IgD-negative memory B cell (primary cell): ENCODE measurements around the gene IQSEC1. TPM values are rescaled to one million over a fixed set of nuclear protein-coding genes. Genes with fewer than 3 reads are reported as not detected.
"Not testable (repeated sequence)": the region's sequence is repeated elsewhere in the genome, so short reads cannot be mapped to it uniquely, and the experiment has no call there.

Experiments
- H3K27ac Mint-ChIP-seq, 3 donors: one replicate each; pipeline ENCODE4 v1.8.0; 2020 to 2022; ENCODE audit warnings: mild to moderate bottlenecking in 3 of 3, mixed read lengths in 3 of 3, moderate library complexity in 1 of 3
- H3K27me3 Mint-ChIP-seq: one replicate; pipeline ENCODE4 v1.8.0; 2021; ENCODE audit warnings: mixed read lengths
- H3K36me3 Mint-ChIP-seq: one replicate; pipeline ENCODE4 v1.8.0; 2020; ENCODE audit warnings: mild to moderate bottlenecking, mixed read lengths
- H3K4me1 Mint-ChIP-seq, 3 donors: one replicate each; pipeline ENCODE4 v1.8.0; 2020 to 2022; ENCODE audit warnings: mixed read lengths in 3 of 3, mild to moderate bottlenecking in 1 of 3
- H3K4me3 Mint-ChIP-seq, 4 donors: one replicate each; pipeline ENCODE4 v1.8.0; 2020 to 2022; ENCODE audit warnings: mild to moderate bottlenecking in 4 of 4, mixed read lengths in 4 of 4, moderate library complexity in 3 of 4
- H3K9me3 Mint-ChIP-seq, 3 donors: one replicate each; pipeline ENCODE4 v1.8.0; 2020 to 2021; ENCODE audit warnings: mixed read lengths in 3 of 3, mild to moderate bottlenecking in 1 of 3
- polyA plus RNA-seq: library from polyadenylated mRNA; unstranded; fragments of 300-500 nt; fragmentation: Illumina TruSeq; gene quantifications from one replicate; pipeline ENCODE4 v1.2.3, GENCODE V29; 2021

Gene IQSEC1
- polyA plus RNA-seq, 1 donor from 2014 or later: 52.5 TPM

GRCh38 chr3:12879191-12879815 lies 193.9 kb downstream of the IQSEC1 start:
- Mint-ChIP-seq H3K4me1 (peaks cover 6 to 21% (median 9%) of the 10 kb centered on the region in 3 donors), H3K4me3 (no peak overlapping the region), H3K9me3 (no peaks in the 10 kb centered on the region), H3K36me3 (no peaks in the 10 kb centered on the region), H3K27me3 (peaks cover 6% of the 10 kb centered on the region), H3K27ac (no peak overlapping the region)

- H3K4me3 Mint-ChIP-seq, H3K27me3 Mint-ChIP-seq, H3K36me3 Mint-ChIP-seq, H3K9me3 Mint-ChIP-seq: not testable (repeated sequence)
- H3K4me1 Mint-ChIP-seq: peaks cover 6 to 20% (median 9%) of the 10 kb centered on the region in 3 donors
- peak overlapping the region in 1 of 3 donors; percentile 66 for H3K27ac Mint-ChIP-seq
These were observed 194.5 kb downstream of the IQSEC1 start for GRCh38 chr3:12878758-12879157.

- Mint-ChIP-seq H3K4me3 (no peak overlapping the region), H3K9me3 (no peaks in the 10 kb centered on the region), H3K27ac (peak overlapping the region in 1 of 3 donors; percentile 66), H3K4me1 (peaks cover 6 to 20% (median 9%) of the 10 kb centered on the region in 3 donors), H3K27me3 (peaks cover 6% of the 10 kb centered on the region), H3K36me3 (no peaks in the 10 kb centered on the region)
These were observed 195.1 kb downstream of the IQSEC1 start for GRCh38 chr3:12878141-12878574.

- peak overlapping the region in 1 of 3 donors; percentile 43 for H3K27ac Mint-ChIP-seq
- no peaks in the 10 kb centered on the region for H3K9me3 Mint-ChIP-seq
- H3K27me3 Mint-ChIP-seq: peaks cover 6% of the 10 kb centered on the region
- peak overlapping the region in 1 of 4 donors; percentile 53 for H3K4me3 Mint-ChIP-seq
- H3K36me3 Mint-ChIP-seq: no peaks in the 10 kb centered on the region
- H3K4me1 Mint-ChIP-seq: peaks cover 3 to 17% (median 6%) of the 10 kb centered on the region in 3 donors
These were observed 196.2 kb downstream of the IQSEC1 start for GRCh38 chr3:12877040-12877439.

GRCh38 chr3:12875857-12876836 lies 197.1 kb downstream of the IQSEC1 start:
- Mint-ChIP-seq H3K36me3 (no peaks in the 10 kb centered on the region), H3K27me3 (peaks cover 6% of the 10 kb centered on the region), H3K27ac (no peak overlapping the region), H3K4me1 (peaks cover 3 to 9% (median 4%) of the 10 kb centered on the region in 3 donors), H3K9me3 (no peaks in the 10 kb centered on the region), H3K4me3 (peak overlapping the region in 2 of 4 donors; percentile 33 to 53)

- H3K27ac Mint-ChIP-seq: no peak overlapping the region
- H3K36me3 Mint-ChIP-seq: no peaks in the 10 kb centered on the region
- H3K27me3 Mint-ChIP-seq: peaks cover 18% of the 10 kb centered on the region
- H3K9me3 Mint-ChIP-seq: no peaks in the 10 kb centered on the region
- H3K4me1 Mint-ChIP-seq: peaks cover 17 to 21% (median 18%) of the 10 kb centered on the region in 3 donors
- no peak overlapping the region for H3K4me3 Mint-ChIP-seq
These were observed 201.7 kb downstream of the IQSEC1 start for GRCh38 chr3:12871404-12871983.

- H3K36me3 Mint-ChIP-seq: no peaks in the 10 kb centered on the region
- no peaks in the 10 kb centered on the region for H3K9me3 Mint-ChIP-seq
- peak overlapping the region in 3 of 4 donors; percentile 31 to 56 (median 53) for H3K4me3 Mint-ChIP-seq
- H3K27me3 Mint-ChIP-seq: peaks cover 18% of the 10 kb centered on the region
- peak overlapping the region; percentile 52 to 63 (median 52) for H3K27ac Mint-ChIP-seq
- peaks cover 17 to 21% (median 18%) of the 10 kb centered on the region in 3 donors for H3K4me1 Mint-ChIP-seq
These were observed 202.3 kb downstream of the IQSEC1 start for GRCh38 chr3:12870942-12871341.

- Mint-ChIP-seq H3K4me3 (peak overlapping the region in 3 of 4 donors; percentile 34 to 82 (median 65)), H3K27ac (peak overlapping the region in 1 of 3 donors; percentile 77), H3K4me1 (peaks cover 14 to 21% (median 18%) of the 10 kb centered on the region in 3 donors), H3K36me3 (no peaks in the 10 kb centered on the region), H3K27me3 (peaks cover 14% of the 10 kb centered on the region), H3K9me3 (peaks cover 0 to 5% (median 2%) of the 10 kb centered on the region in 3 donors)
These were observed 204.1 kb downstream of the IQSEC1 start for GRCh38 chr3:12869035-12869621.

GRCh38 chr3:12868039-12869034 lies 204.9 kb downstream of the IQSEC1 start:
- peaks cover 14% of the 10 kb centered on the region for H3K27me3 Mint-ChIP-seq
- H3K4me3 Mint-ChIP-seq: peak overlapping the region; percentile 43 to 91 (median 82)
- H3K4me1 Mint-ChIP-seq: peaks cover 14 to 21% (median 18%) of the 10 kb centered on the region in 3 donors
- H3K36me3 Mint-ChIP-seq: no peaks in the 10 kb centered on the region
- peaks cover 0 to 5% (median 2%) of the 10 kb centered on the region in 3 donors for H3K9me3 Mint-ChIP-seq
- peak overlapping the region in 1 of 3 donors; percentile 6 for H3K27ac Mint-ChIP-seq

GRCh38 chr3:12866836-12867235 lies 206.4 kb downstream of the IQSEC1 start:
- no peak overlapping the region for H3K4me3 Mint-ChIP-seq

GRCh38 chr3:12865271-12865670 lies 208.0 kb downstream of the IQSEC1 start:
- Mint-ChIP-seq H3K4me3 (no peak overlapping the region), H3K4me1 (peaks cover 6 to 9% (median 8%) of the 10 kb centered on the region in 3 donors), H3K9me3 (peaks cover 0 to 5% (median 2%) of the 10 kb centered on the region in 3 donors), H3K27me3 (peaks cover 11% of the 10 kb centered on the region), H3K27ac (no peak overlapping the region), H3K36me3 (no peaks in the 10 kb centered on the region)

More at GRCh38 chr3:12866836-12867235, 206.4 kb downstream of the IQSEC1 start:
- peaks cover 14 to 21% (median 18%) of the 10 kb centered on the region in 3 donors for H3K4me1 Mint-ChIP-seq
- peaks cover 15% of the 10 kb centered on the region for H3K27me3 Mint-ChIP-seq
- no peaks in the 10 kb centered on the region for H3K36me3 Mint-ChIP-seq
- H3K9me3 Mint-ChIP-seq: peaks cover 0 to 5% (median 2%) of the 10 kb centered on the region in 3 donors
- no peak overlapping the region for H3K27ac Mint-ChIP-seq

- H3K36me3 Mint-ChIP-seq: no peaks in the 10 kb centered on the region
- peaks cover 0 to 5% (median 2%) of the 10 kb centered on the region in 3 donors for H3K9me3 Mint-ChIP-seq
- H3K4me3 Mint-ChIP-seq: no peak overlapping the region
- H3K27ac Mint-ChIP-seq: peak overlapping the region in 1 of 3 donors; percentile 2
- no peaks in the 10 kb centered on the region for H3K4me1 Mint-ChIP-seq
- peaks cover 6% of the 10 kb centered on the region for H3K27me3 Mint-ChIP-seq
These were observed 210.8 kb downstream of the IQSEC1 start for GRCh38 chr3:12862387-12862786.

GRCh38 chr3:12861611-12862010 lies 211.6 kb downstream of the IQSEC1 start:
- Mint-ChIP-seq H3K9me3 (peaks cover 0 to 5% (median 2%) of the 10 kb centered on the region in 3 donors), H3K4me3 (no peak overlapping the region), H3K4me1 (no peaks in the 10 kb centered on the region), H3K27ac (peak overlapping the region in 1 of 3 donors; percentile 34), H3K36me3 (no peaks in the 10 kb centered on the region), H3K27me3 (peaks cover 11% of the 10 kb centered on the region)
